Activated CD8-positive, alpha-beta memory T cell treated with anti-CD3 and anti-CD28 coated beads for 1 hour (primary cell): ENCODE measurements around the gene AGAP1.

Experiments
- DNase-seq, 2 donors: peaks; one replicate each; pipeline ENCODE4 v3.0.0-alpha.2; 2020; ENCODE audit warnings: low read depth in 1 of 2; ENCODE audit errors: extremely low read depth in 1 of 2

AGAP1 gene

GRCh38 chr2:235703711-235704295 lies 210.0 kb downstream of the AGAP1 start:
- no peak for DNase-seq

DNA sequence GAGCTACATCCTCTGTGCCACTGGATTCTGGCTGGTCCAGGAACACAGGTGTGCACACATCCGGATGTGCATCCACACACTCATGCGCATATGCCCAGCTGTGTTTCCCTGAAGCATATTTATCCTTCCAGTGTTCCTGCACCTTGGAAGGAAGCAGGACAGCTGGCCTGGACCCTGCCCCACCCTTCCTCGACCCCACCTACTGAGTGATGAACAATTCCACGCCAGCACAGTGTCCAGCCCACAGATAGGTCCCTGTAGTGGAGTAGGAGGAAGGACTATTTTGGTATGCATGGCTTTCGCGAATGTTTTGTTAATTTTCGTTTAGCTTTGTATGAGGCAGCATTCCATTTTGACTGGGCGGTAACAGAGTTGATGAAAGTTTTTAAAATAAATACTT lies 211.5 kb downstream of the AGAP1 start:
- no peak for DNase-seq

- no peak for DNase-seq
Measured at GRCh38 chr2:235706506-235706905, 212.7 kb downstream of the AGAP1 start.

GRCh38 chr2:235707411-235708096 lies 213.7 kb downstream of the AGAP1 start:
- no peak for DNase-seq

- no peak for DNase-seq
Measured at GRCh38 chr2:235709124-235709813, 215.4 kb downstream of the AGAP1 start.

DNA sequence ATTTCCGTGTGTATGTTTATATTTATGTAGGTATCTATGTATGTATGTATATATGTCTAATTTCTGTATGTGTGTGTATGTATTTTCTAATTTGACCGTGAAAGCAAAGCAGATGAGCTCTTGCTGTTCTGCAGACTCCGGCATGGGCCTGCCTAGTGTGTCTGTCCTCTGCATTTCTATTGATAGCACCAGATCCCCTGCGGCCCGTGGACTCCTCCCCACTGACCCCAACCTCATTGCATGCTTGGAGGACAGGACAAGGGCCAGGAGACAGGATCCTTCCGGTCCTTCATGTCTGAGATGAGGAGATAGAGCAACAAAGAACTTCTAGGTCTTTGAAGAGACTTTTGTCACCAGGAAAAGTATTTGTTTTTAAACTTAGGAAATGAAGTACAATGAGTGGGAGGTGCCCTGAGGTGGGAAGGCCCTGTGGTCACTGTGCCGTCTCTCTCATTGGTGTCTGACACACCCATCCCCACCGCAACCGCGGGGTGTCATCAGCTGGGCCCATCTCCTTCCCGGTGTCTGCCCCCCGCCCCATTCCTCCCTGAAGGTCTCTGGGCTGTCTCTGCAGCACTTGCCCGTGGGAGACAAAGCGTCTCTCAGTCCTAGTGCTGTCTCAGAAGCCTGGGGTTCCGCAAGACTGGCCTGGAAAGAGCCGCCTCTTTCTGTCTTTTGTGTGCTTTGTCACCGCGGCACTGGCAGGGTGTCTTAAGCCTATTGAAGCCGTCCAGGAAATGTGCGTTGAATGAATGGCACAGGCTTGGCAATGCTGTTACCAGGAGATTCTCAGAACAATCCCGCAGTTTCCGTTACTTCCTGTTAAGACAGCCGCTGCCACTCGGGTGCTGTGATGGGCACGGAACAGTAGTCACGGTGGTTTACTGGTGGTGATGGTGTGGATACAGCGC lies 216.4 kb downstream of the AGAP1 start:
- no peak for DNase-seq

DNA sequence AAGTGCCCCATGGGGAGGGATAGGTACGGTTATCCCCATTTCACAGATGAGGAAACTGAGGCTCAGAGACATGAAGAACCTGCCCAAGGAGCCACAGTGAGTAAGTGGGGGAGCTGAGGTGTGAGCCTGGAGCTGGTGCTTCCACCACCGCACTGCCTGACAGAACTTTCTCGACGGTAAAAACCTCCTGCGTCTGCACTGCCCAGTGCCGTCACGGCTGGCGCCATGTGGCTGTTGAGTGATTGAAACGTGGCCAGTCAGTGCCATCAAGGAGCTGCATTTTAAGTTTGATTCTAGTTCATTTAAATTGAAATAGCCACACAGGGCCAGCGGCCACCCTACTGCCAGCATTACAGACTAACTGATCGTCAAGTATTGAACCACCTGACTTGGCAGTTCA lies 217.1 kb downstream of the AGAP1 start:
- DNase-seq: no peak

- no peak for DNase-seq
Measured at GRCh38 chr2:235711527-235711926, 217.7 kb downstream of the AGAP1 start.

GRCh38 chr2:235712176-235712575 lies 218.3 kb downstream of the AGAP1 start:
- no peak for DNase-seq

DNA sequence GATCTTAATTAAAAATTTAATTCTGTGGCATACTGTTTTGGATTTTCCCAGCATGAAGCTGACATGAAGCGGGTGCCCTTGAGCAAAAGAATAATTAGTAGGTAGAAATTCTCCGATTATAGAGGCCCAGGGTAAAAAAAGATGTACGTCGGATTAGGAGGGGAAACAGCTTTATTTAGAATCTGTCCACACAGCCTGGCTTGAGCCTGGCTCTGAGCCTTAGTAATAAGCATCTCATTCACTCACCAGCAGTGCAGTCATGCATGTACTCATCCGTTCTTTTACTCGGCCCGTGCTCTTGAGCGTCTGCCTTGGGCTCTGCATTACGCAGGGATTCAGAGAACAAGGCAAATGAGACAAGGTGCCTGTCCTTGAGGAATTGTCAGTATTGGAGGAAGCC lies 219.3 kb downstream of the AGAP1 start:
- no peak for DNase-seq

DNA sequence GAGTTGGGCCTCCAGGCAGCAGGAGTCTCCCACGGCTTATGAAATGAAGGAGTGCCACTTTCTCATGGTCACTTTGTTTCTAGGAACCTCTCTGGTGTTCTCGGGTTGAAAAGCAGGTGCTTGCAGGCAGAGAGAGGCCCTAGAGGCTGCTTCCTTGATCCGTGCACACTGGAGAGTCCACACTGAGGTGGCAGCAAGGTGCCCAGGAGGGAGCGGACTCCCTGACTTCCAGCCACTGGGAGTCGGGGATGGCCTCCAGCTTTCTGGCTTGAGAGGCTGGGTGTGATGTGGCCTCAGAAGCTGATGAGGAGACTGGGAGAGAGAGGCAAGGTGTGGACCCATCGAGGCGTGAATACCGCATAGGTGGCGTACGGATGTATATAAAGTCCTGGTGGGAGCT lies 221.8 kb downstream of the AGAP1 start:
- no peak for DNase-seq

DNA sequence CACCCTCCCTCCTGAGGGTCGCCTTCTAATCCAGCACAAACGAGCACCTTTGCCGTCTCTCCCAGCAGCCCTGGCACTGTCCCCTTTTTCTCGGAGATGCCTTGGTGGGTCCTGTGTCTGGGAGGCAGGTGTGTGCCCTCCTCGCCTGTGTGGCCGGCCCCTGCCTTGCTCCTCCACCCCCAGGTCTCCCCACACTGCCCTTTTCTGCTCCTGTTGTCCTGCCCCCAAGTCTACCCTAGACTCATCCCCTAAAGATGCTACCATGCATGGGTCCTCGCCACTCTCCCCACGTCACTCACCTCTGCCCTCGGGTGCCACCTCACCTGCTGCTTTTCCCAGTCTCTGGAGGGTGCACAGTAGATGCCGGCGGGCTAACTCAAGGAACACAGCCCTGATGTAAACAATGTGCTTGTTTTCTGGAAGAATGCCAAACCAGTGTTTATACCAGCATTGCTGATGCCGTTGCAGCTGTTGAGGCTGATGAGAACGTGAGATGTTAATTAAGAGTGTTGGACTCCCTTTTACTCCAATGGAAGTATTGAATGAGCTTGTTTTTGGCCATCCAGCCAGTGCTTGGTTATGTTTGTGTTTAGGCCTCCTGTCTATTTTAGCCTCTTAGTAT lies 223.1 kb downstream of the AGAP1 start:
- DNase-seq: no peak

DNA sequence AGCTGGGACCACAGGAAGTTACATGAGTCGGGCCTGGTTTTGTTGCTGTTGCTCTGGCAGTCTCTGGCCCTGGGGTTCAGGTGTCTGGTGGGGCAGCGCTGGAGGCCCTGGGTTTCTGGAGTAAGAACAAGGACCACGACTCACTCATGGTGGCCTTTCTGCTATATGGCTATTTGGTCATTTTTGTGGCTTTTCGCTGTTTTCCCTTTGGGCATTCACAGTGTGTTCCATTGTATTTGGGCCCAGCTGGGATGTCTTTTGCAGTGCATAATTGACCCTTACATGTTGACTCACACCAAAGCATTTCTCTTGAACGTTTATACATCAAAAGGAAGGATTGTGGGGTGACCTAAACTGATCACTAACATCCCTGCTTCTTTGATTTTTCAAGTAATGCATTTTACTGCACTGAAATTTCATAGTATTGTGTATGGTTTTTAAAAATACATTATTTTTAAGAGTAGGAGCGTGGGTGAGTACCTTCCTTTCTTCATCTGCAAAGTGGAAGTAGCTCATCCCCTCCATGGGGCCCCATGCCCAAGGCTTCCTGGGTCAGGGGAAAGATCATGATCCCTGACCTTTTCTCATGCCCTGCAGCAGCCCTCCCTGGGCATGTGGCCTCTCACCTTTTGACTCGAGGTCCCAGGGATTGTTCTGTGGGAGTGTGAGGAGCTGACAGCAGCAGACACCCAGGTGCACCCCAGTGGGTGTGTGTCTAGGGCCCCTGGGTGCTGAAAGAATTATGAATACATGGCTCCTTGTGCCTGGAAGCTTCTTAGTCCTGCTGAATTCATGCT lies 225.5 kb downstream of the AGAP1 start:
- DNase-seq: no peak

GRCh38 chr2:235721625-235722024 lies 227.8 kb downstream of the AGAP1 start:
- no peak for DNase-seq

GRCh38 chr2:235722869-235723268 lies 229.0 kb downstream of the AGAP1 start:
- DNase-seq: no peak

DNA sequence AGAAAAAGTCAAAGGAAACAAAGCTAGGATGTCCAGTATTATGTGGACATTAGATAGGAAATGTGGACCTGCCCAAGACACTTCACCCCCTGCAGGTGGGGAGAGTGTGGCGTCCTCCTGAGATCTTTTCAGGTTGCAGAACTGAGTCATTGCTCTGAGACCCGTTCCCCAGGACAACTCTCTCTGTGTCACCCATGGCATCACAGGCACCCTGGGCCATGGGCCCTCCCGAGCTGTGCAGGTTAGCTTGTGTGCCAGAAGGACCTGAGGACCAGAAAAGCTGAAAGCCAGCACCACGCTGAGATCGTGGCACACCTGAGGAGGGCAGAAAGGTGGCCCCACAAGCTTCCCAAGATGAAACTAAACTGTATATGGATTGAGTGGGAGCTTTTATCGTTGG lies 229.5 kb downstream of the AGAP1 start:
- DNase-seq: no peak

DNA sequence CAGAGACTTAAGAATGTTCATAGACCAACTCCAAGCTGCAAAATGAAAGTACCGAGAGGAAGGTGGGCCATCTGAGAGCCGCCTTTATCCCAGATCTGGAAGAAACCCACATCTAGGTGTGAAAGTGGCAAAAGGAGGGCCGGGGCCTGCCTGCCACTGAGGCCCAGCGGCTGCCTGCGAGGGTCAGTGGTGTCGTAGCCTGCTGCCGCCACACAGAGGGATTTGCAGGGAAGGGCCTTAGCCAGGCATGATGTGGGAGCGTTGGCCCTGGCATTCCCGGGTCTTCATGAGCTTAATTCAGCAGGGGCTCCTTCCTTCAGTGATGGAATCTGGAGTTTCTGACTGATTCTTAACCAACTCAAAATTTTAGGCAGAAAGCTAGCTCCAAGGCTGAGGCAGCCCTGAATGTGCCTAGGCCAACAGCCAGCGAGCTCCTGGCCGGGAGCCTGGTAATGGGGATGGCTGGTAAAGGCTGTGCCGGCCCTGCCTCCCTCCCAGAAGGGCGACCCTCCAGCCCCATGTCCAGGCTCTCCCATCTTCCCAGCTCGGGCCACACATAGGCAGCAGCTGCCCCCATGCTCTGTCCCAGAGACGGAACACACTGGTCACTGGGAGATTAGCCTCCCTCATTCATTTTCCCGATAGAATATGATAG lies 230.1 kb downstream of the AGAP1 start:
- DNase-seq: no peak

GRCh38 chr2:235725016-235725489 lies 231.2 kb downstream of the AGAP1 start:
- DNase-seq: no peak

DNA sequence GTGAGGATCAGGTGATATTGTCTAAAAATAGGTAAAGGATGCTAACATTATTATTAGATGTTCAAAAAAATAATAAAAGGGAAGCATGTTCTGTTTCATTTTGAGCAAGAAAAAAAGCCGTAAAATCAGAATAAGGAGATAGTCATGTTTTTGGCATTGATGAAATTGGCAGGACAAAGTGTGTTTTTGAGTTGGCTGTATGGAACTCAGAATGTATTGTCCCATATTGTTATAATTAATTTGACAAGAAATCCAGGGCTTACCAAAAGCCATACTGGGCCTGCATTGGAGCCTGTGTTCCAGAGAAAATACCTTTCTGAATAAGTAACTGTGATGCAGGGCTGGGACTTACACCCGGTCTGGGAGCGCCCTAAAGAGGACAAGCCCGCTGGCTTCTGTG lies 232.0 kb downstream of the AGAP1 start:
- no peak for DNase-seq
